Amniotic epithelial cell (primary cell): ENCODE results near the gene SNX32.

Experiments used
- DNase-seq: peaks from one replicate; pipeline ENCODE4 v3.0.0-alpha.2; 2010; ENCODE audit warnings: low read depth

The SNX32 gene

DNA sequence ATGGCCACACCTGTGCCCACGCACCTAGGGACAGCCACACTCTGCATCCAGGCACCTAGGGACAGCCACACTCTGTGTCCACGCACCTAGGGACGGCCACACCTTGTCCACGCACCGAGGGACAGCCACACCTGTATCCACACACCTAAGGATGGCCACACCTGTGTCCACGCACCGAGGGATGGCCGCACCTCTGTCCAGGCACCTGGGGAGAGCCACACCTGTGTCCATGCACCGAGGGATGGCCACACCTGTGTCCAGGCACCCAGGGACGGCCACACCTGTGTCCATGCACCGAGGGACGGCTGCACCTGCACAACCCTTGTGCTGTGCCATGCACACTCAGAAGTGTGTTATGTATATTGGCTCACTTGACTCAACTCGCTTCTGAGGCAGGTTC, 36.1 kb upstream of the SNX32 start:
- no peak for DNase-seq

DNA sequence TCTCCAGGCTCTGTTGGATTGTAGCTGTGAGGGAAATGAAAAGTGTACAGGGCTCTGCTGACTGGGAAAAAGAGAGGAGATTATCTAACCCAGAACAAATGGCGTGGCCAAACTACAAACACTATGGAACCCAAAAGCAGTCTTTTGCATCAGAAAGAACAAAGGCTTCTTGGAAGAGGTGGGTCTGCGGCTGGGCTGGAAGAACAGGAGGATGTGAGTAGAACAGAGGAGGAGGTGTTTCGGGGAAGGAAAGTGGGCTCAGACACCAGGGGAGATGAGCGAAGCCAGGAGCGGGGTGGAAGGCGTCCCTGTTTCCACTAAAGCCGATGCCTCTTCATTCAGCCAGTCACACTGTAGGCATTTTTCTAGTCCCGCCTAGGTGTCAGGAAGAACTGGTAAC, 34.9 kb upstream of the SNX32 start:
- DNase-seq: no peak

DNA sequence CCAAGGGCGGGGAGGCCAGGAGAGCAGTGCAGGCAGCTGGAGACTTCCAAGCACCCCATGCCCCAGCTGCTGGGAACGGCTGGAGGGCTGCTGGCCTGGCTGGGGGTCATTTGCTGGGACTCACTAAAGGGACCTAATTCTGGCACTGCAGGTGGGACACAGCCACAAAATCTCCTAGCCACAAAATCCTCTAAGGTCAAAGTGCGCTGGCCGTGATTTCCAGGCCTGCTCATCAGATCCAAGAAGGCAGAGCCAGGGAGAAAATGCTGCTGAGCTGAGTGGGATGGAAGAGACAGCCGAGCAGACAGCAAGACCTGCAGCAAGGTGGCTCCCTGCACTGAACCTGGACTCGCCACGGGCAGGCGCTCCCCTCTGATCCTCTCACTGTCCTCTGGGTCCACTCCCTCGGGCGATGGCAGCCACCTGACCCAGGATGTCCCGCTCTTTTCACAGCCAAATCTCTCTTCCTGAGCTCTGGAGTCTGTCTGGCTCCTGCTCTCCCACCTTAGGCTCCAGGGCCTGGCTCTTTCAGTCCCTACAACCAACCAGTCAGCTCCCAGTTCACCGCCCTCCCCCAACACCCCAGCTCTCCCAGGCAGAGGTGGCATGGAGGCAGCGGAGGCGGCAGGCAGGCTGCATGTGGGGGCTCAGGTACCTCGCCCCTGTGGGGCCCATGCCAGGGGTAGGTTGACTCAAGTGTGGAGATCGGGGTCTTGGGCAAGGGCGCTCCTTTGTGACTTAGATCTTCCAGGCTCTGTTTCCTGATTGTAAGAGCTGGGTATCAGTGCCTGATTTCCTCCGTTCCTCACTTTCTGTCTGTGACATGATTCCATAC, 32.4 kb upstream of the SNX32 start:
- DNase-seq: no peak

DNA sequence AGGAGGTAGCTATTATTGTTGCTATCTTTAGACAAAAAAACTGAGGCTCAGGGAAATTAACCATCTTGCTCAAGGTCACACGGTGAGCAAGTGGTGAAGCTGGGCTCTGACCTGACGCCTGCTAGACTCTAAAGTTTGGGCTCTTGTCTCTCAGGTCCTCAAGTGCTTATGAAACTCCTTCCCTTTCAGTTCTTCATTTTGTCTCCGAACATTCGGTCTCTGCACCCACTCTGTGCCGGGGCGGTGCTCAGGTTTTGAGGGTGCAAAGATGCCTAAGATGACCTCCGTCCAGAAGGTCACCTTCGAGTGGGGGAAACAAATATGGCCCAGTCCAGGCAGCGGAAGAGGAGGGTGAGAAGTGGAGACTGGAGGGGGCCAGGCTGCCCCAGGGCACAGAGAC, 30.9 kb upstream of the SNX32 start:
- DNase-seq: no peak

DNA sequence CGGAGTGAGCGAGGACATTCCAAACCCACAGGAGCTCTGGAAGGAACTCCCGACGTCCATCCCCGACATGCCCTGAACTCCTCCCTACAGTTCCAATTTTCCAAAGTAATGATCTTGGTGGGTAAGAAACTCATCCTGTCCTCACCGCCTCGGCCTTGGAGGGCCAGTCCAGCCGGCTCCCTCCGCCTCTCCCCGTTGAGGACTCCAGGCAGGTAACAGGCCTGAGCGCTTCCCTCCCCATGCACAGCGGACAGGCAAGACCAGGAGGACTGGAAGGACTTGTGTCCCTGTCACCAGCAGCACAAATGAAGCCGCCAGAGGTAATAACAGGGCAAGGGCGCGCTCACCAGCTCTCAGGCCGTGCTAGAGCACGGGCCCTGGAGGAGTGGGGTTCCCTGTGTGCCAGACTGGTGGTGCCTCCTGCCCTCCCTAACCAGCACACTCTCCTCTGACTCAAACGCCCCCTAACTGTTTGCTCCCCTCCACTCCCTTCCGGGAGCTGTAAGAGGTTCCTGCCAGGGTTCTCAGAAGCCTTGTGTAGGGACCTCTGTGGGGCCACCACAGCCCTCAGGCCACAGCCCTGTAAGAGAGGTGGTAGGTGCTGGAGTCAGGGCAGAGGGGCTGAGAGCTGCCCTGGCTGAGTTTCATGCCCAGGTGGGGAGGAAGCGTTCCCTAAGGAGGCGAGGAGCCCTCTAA, 29.8 kb upstream of the SNX32 start:
- DNase-seq: no peak

DNA sequence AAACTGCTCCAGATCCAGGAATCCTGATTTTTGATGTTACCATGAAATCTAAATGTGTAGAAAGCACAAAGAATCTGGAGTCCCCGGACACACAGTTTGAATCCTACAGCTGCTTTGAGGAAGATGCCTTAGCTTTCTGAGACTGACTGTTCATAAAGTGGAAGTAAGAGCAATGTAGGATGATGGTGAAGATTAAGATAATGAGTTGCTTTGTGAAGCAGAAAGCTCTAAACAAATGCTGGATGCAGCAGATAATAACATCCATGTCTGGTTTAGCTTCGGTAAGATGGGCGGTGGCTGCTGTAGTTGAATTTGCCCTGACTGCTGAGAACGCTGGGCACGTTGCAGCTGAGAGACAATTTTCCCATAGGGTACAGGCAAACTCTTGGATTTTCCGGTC, 26.8 kb upstream of the SNX32 start:
- DNase-seq: no peak

DNA sequence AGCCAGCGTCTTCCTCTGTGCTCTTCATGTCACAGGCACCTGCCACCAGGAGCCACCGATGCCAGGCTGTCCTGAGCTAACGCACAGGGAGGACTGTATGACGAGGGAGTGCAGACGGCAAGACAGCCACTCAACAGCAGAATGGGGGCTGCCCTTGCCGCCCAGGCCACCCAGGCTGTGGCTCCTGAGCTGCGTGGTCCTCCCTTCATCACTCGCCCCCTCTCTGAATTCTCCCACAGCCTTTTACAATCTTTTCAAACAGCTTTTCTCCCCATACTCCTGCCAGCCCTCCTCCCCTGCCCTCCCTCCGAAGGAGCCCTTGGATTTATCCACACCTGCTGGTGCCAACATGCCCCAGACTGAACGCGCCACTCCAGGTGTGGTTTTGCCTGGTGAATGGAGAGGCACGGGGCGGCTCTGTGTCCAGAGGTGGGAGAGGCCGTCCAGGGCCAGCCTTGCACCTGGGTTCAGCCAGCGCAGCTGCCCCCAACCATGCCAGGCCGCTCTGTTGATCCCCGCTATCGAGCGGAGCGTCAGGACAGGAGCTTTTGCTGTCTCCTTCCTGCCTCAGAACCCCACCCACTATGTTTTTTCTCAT, 24.9 kb upstream of the SNX32 start:
- no peak for DNase-seq

DNA sequence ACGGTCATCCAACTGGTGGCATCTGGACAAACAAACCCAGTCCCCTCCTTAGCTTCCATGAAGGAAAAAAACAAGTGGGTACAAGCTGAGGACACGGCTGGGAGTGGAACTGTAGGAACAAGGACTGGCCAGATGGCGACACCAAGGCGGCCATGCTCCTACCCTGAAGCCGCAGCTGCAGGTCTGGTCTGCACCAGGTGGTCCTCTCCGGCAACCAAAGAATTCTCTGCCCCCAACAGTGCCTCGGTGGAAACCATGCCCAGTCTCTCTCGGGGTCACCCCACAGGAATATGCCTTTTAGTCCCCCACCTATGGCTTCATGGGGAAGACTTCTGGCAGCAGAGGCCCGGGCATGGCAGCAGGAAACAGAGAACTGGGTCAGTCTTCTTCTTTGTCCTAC, 24.3 kb upstream of the SNX32 start:
- DNase-seq: no peak

DNA sequence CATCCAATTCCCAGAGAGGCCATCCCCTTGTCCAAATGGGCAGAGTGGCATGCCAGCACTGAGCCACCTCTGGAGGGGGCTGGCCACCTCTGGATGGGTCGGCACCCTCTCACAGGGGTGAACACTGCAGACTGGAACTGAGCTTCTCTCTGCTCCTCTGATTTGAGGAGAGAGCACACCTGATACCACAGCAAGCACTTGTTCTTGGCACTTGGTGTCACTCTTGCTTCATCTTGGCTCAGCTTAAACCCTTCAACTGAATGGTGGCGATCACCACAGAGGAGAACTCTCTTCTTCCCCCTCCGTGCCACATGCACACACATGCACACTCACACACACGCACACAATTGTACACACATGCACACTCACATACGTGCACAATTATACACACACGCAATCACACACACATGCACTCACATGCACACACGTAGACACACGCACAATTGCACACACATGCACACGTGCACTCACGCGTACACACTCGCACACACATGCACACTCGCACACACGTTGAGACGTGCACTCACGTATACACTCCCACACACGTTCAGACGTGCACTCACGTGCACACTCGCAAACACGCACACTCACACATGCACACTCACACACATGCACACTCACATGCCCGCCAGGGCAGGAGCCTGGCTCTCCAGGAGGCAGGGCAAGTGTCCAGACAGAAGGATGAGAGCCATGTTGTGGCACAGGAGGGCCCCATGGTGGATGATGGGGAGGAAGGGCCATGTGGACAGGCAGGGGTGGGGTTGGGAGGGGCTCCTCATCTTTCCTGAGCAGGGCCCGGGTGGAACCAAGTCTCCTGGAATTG, 23.5 kb upstream of the SNX32 start:
- DNase-seq: peak; percentile 11

DNA sequence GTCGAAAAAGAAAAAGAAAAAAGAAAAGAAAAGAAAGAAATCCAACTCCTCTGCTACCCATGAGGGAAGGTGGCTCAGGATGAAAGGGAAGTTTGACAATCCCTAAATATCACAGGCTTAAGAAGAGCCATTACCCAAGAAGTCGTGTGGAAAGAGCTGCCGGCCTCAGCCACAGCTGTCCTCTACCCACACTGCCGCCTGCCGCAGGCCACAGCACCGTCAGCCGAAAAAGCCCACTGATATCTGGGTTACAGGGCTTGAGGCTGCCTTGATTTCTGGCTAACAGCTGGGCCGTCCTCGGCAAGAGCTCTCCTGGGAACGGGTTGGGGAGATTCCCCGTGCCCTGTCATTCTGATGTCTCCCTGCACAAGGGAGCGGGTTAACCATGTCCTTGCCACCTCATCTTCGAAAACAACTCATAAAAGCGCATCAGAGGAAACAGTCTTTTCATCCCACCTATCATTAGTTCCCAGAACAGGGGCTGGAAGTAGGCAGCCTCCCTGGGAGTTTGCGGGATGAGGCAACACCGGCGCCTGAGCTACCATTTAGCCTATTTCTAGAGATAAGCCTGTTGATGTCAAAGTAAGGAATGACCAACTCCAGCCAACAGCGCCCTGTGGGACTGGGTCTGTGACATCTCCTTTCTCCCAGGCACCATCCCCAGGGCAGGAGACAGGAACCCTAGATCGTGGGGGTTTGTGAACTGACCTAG, 21.8 kb upstream of the SNX32 start:
- DNase-seq: peak; percentile 15

DNA sequence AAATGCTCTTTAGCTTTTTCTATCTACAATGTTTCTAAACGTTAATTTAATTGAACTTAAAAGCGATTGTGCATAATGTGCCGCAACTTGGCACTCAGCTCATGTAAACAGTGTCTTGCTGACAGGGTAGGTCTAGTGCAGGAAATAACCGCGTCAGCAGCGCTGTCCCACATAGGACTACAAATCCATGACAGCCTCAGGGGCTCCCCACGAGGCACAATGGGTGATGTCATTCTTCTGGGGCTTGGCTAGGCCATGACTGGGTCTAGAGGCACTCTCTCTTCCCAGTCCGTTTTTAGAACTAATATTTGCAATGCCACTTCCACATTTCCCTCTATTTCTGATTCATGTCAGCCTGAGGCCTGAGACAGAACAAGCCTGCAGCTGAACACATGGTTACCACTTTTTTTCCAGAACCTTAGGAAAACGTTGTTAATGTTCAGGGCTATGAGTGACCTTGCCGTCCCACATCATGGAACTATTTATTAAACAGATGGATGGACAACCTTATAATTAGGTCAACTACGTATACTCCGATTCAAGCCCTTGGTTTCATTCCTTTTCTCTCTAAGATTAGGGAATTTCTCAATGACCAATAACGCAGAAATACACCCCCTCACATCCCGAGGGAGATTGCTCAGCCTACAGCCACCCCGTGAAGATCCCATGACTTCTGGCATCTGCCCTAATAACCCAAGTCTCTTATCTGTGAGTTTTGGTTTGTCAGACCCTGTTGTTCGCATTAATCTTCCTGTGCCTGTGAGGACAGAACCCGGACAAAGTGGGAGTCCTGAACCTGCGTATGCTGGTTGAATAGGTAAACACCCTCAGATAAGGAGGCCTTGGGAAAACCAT, 19.4 kb upstream of the SNX32 start:
- DNase-seq: peak; percentile 17

DNA sequence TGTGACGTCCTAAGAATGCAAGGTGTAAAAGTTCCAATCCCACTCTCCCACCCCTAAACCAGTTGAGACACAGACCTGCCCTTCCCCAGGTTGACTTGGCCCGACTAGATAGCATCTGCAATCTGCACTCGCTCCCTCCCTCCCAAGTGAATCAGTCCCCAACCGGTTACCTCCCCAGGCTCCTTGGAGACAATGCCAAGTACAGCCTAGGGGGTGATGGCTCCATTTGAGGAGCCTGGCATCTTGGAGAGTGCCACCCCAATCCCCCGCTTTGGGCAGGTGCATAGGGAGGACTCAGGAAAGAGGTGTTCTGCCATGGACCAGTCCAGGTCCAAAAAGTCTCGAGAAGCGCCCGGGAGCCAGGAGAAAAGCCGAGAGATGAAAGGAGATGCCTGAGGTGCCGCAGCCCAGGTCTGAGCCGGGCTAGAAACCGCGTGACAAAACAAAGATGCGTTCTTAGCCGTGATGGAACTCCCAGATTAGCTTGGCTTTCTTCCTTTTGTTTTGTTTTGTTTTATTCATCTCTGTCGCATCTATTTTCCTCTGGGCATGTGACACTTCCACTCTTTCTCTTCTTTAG, 18.7 kb upstream of the SNX32 start:
- no peak for DNase-seq

DNA sequence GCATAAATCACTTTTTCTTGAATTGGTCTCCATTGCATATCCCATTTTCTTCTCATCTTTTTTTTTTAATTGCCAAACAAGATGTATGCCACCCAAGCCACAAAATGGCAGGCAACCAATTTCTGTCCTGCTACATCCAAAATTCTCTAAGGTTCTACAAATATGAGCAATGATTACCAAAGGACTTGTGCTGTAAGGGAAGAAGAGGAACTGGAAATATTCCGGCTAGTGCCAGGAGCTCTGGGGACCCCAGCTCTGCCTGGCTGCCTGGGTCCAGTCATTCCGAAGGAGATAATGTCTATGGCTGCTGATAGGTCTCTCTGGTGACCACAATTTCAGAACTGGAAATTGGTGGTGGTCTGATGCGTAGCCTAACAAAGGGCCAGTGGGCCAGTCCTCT, 17.1 kb upstream of the SNX32 start:
- no peak for DNase-seq

DNA sequence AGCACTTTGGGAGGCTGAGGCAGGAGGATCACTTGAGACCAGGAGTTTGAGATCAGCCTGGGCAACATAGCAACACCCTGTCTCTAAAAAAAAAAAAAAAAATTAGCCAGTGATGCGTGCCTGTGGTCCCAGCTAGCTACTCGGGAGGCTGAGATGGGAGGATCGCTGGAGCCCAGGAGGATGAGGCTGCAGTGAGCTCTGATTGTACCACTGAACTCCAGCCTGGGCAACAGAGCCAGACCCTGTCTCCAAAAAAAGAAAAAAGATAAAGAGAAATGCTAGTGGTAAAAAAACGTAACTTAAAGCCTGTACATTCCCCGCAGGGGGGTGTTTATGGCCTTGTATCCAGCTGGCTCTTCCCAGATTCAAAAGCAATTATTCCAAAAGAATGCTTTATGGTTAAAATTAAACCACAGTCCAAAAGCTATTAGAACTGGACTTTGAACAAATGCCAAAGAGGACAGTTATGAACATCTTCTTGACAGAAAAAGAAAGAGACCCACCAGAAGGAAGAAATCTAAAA, 16.4 kb upstream of the SNX32 start:
- peak; percentile 7 for DNase-seq

DNA sequence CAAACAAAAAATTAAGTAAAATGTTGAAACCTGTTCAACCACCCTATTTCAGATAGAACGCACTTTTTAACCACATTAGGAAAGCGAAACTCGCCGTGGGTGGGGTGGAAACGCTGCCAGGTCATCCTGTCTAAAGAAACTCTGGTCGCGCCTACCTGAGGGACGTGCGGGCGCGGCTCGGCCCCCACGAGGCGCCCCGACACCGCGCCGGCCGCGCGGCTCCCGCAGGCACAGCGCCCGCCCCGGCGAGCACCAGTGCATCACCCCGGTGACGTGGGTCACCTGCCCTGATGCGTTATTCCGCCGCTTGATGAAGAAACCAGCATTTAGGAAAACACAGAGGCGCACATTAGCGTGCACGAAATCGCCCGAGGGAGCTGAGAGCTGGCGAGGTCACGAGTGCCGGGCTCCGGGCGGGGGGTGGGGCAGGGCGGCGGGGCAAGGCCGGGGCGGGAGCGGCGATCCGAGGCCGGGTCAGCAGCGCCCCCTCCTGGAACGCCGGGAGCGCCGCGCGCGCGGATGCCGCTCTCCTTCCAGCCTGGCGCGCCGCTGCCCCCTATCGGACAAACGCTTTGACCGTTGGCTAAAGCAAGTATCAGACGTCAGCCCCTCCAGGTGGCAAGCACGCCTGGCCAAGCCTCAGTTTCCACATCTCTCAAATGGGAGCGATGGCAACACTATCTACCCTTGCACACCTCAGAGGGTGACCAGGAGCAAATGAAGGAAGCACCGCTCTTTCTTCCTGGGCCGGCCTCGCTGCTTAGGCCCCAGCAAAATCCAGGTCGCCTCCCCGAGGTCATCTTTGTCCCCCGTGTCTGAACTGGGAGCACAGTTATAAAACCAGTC, 15.7 kb upstream of the SNX32 start:
- peak; percentile 74 for DNase-seq

DNA sequence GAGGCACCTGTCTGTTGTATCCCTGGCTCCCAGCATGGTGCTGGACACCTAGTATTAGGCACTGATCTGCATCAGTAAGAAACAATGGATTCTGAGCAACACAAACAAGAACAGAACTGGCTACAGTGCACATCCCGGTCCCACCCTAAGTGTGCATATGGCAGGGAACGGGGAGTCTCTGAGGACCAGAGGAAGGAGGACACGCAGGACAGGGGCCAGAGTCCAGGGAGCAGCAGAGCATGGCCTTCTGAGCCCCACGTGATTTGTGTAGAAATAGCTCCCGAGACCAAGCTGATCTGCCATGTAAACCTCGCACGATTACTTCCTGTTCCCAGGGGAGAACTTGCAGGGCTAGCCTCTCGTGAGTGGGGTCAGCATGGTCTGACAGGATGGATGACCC, 12.7 kb upstream of the SNX32 start:
- no peak for DNase-seq

DNA sequence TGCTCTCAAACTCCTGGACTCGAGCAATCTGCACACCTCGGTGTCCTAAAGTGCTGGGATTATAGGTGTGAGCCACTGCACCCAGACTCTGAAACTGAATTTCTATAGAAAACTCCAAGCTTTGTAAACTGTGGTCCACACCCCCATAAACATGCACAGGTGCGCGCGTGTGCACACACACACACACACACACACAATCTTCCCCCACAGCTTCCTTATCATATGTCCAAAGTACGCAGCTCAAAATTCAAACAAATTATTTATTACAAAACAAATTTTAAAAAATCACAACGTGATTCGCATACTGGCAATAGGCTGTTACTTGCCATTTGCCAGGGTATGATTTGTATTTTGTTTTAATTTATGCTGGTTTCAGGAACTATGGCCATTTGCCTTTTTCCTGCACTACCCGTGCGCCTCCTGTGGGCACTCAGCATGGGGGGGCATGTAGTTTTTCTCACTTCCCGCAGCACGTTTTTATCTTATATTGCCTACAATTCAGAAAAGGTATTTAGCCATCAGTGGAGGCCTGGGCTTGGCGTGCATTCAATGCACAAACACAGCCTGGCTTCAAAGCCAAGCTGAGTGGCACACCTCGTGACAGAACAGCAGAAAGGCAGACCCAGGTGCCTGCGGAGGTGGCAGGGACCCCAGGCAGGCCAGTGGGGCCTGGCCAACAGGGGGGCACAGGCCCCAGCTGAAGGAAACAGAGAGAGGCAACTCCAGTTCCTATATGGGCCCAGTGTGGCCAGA, 10.8 kb upstream of the SNX32 start:
- no peak for DNase-seq

DNA sequence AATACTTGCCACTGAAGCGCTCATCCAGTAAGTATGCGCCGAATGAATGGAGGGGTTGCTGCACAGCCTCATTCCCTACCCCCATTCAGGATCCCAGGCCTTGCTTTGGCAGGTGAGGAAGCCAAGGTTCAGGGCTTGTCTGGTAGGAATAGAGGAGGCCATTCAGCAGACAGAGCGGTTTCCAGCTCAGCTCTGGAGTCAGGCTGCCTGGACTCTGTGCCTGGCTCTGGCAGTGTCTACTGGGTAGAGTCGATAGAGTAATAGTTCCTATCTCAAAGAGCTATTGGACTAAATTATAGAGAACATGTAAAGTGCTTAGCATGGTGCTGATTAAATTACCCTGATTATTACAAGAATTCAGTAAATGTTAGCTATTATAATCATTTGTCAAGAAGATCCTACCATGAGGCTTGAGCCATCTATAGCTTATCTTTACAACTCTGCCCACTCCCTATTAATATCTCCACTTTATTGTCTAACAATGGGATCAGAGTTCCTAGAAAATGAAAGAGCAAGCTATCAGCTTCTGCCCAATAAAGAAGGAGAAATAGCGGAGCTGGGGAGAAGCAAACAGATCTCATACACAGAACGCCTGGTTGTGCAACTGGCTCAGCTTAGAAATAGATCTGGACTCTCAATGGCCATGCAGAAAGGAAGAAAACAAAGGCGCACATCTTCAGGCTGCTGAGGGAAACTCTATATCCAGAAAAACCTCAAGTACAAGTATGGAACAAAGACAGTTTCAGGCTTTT, 6.6 kb upstream of the SNX32 start:
- DNase-seq: peak; percentile 55
